ENCODE results near the gene IGSF10. TPM values are rescaled to one million over a fixed set of nuclear protein-coding genes. Genes with fewer than 3 reads are reported as not detected.

Gene IGSF10
- total and polyA plus RNA-seq, 2 of the 8 experiments (the other 6 are each of a cell fraction or from before 2014, with no cell fraction given) = 0.59 to 0.95 TPM

DNA sequence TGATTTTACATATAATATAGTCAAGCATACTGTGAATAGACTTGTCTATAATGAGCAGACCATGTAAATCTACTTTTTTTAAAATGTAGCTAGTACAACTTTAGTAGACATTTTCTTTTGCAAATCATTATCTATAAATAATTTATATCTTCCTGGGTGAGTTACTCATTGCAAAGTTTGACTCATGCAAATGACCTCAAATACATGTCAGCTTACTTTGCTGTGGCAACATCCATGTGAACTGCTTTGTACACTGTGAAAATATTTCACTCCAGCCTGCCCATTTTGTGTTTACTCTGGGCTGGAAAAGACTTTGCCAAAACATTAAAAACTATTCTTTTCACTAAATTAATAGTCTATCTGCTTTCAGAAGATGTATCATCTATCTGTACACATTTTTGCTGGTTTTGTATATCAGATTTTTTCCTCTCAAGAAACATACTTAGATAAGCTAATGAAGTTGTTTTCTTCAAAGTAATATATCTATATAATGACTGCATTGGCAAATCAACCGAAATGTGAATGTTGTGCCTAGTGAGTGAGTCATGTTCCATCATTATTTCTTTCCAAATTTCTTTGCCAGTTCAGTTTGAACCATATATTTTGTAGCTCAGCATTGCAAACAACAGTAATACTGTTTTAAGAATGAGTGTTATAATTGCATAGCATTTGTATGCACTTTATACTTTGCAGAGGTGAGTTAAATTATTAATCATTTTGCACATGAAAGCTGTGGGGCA lies 26.5 kb downstream of the IGSF10 start:
- Histone ChIP-seq H3K4me2 (ENCODE audit: insufficient read depth in 1 of 2, low read depth in 2 of 2, low read length in 2 of 2) (no peak overlapping the region), H3K79me1 (ENCODE audit: low read depth, low read length) (no peaks in the 10 kb centered on the region), H3K27ac (ENCODE audit: low read depth, low read length) (no peak overlapping the region), H4K8ac (ENCODE audit: extremely low read depth, insufficient read depth, low read length) (no peak overlapping the region), H3K4me3 (ENCODE audit: extremely low read depth in 1 of 4, insufficient read depth in 2 of 4, low read depth in 3 of 4, low read length in 4 of 4) (no peak overlapping the region), H4K91ac (replicated peaks; ENCODE audit: insufficient read length, low read length) (no peak overlapping the region), H3K27me3 (replicated peaks in 1 of 4; ENCODE audit: control insufficient read depth in 3 of 4, extremely low read depth in 1 of 4, insufficient read depth in 3 of 4, low read length in 3 of 4) (no peaks in the 10 kb centered on the region), H2BK15ac (ENCODE audit: low read length) (no peak overlapping the region), H2BK20ac (ENCODE audit: low read length) (no peak overlapping the region), H3K9ac (replicated peaks in 1 of 4; ENCODE audit: extremely low read depth in 1 of 4, low read depth in 3 of 4, low read length in 3 of 4) (no peak overlapping the region), H2AFZ (ENCODE audit: low read length) (no peak overlapping the region), H2AK5ac (ENCODE audit: low read depth, low read length) (no peak overlapping the region), H3K14ac (ENCODE audit: insufficient read length) (no peak overlapping the region), H3K23me2 (ENCODE audit: low read depth, low read length) (no peaks in the 10 kb centered on the region), H3K4ac (replicated peaks; ENCODE audit: insufficient read length, low read depth, low read length) (no peak overlapping the region), H2BK12ac (ENCODE audit: low read depth, low read length) (no peak overlapping the region), H3K18ac (ENCODE audit: extremely low read depth, low read length) (no peak overlapping the region), H4K20me1 (replicated peaks in 1 of 2; ENCODE audit: control insufficient read depth in 1 of 2, insufficient read depth in 2 of 2, low read length in 2 of 2) (no peaks in the 10 kb centered on the region), H3K36me3 (ENCODE audit: control insufficient read depth in 2 of 4, insufficient read depth in 4 of 4, low read length in 3 of 4) (peaks cover 0 to 6% (median 3%) of the 10 kb centered on the region in 4 experiments; a peak in 4 of 8 replicates), H3K56ac (replicated peaks; ENCODE audit: insufficient read length, low read depth, low read length) (no peak overlapping the region), H3K4me1 (replicated peaks in 1 of 4; ENCODE audit: control insufficient read depth in 3 of 4, insufficient read depth in 4 of 4, low read length in 3 of 4) (peaks cover 0 to 7% (median 3%) of the 10 kb centered on the region in 4 experiments; a peak in 4 of 7 replicates), H3K23ac (ENCODE audit: insufficient read length) (no peak overlapping the region), H2BK5ac (ENCODE audit: low read depth, low read length) (no peak overlapping the region), H4K5ac (ENCODE audit: insufficient read length, low read depth, low read length) (no peak overlapping the region), H3K79me2 (ENCODE audit: control insufficient read depth in 1 of 2, insufficient read depth in 2 of 2, low read length in 2 of 2) (no peaks in the 10 kb centered on the region), H2BK120ac (replicated peaks; ENCODE audit: low read depth, low read length) (no peak overlapping the region), H3K9me3 (ENCODE audit: insufficient read depth in 2 of 2, low read depth in 1 of 2, low read length in 1 of 2) (no peaks in the 10 kb centered on the region)
- no peak for FAIRE-seq
- ChIA-PET POLR2A (ENCODE audit: partially characterized antibody) (no interaction called here), CTCF (ENCODE audit: partially characterized antibody) (interaction anchor here (0.9 to 1.7 kb wide), 6 partner anchors 35 to 404 kb away, joined by 3 to 5 read pairs (median 3); no protein-coding TSS in a partner anchor)
- no peak for DNase-seq (ENCODE audit: low read depth in 1 of 2, low spot score in 2 of 2)
- WGBS, 2 experiments (ENCODE audit: extremely low coverage in 1 of 2, insufficient coverage in 1 of 2, insufficient read length in 1 of 2, insufficient replicate concordance in 2 of 2, low coverage in 1 of 2, low lambda C conversion rate in 2 of 2, missing lambda C conversion rate in 1 of 2) = 87% methylated on average over 1 of the region's 1 CpG; no CpG with 5 or more reads in 1 of the 2 experiments
- TF ChIP-seq CBX8 (IDR thresholded peaks at IDR 0.05; ENCODE audit: borderline replicate concordance, low read depth, low read length) = no peak
- no peak for TF ChIP-seq GABPA (IDR thresholded peaks at IDR 0.05; ENCODE audit: borderline replicate concordance, insufficient read depth, low read length)
- TF ChIP-seq HDAC2 (IDR thresholded peaks at IDR 0.05; ENCODE audit: borderline replicate concordance in 1 of 2, low read depth in 2 of 2, low read length in 2 of 2) = no peak
- no peak for TF ChIP-seq SAP30 (IDR thresholded peaks at IDR 0.05; ENCODE audit: insufficient read depth, insufficient replicate concordance, low read length)
- TF ChIP-seq RBBP5 (IDR thresholded peaks at IDR 0.05; ENCODE audit: borderline replicate concordance, low read depth, low read length) = no peak
- no peak for TF ChIP-seq POU5F1 (IDR thresholded peaks at IDR 0.05; ENCODE audit: low read depth, low read length)
